GM12878 (cell line): Measurements from ENCODE around the gene TM4SF4. TPM values are rescaled to one million over a fixed set of nuclear protein-coding genes. Genes with fewer than 3 reads are reported as not detected.

Source experiments
- ATAC-seq: fragments of 200-7000 bp; cut with Tn5 transposase; 3 replicates; pipeline ENCODE4 v1.9.1; 2020; ENCODE audit warnings: mild to moderate bottlenecking, moderate library complexity
- Bru-seq: library from RNA; stranded (reverse); fragments of 400-500 nt; gene quantifications from one replicate; lab custom pipeline; 2021; lab: Mats Ljungman, UMichigan
- BruChase-seq, 2 experiments: library from RNA; stranded (reverse); fragments of 400-500 nt; gene quantifications; one replicate each; lab custom pipeline; 2021; lab: Mats Ljungman, UMichigan
- BruUV-seq: library from RNA; stranded (reverse); fragments of 400-500 nt; replicated peaks from 2 replicates; lab custom pipeline; 2021; lab: Mats Ljungman, UMichigan
- CTCF ChIA-PET: fragments of 300-600 bp; sonication (Branson Sonifier 250); formaldehyde crosslinking; extraction: SDS; loops from one replicate; lab custom pipeline; 2021; ENCODE audit warnings: inconsistent platforms; lab: Yijun Ruan, JAX
- POLR2A ChIA-PET: fragments of 350-600 bp; formaldehyde crosslinking; extraction: SDS; loops from one replicate; lab custom pipeline; 2021; ENCODE audit warnings: inconsistent platforms; lab: Charles Lee
- RAD21 ChIA-PET: fragments of 300-600 bp; sonication (Branson Sonifier 250); formaldehyde crosslinking; loops from one replicate; lab custom pipeline; 2023; ENCODE audit warnings: antibody characterized with exemption; ENCODE audit not compliant: unreplicated experiment; lab: Charles Lee
- SMC1A ChIA-PET: fragments of 300-600 bp; sonication (Branson Sonifier 250); formaldehyde crosslinking; loops from one replicate; lab custom pipeline; 2023; ENCODE audit not compliant: unreplicated experiment, uncharacterized antibody; lab: Charles Lee
- DNase-seq: peaks from one replicate; pipeline ENCODE4 v3.0.0-alpha.2; 2011; ENCODE audit warnings: low read depth, low spot score
- FAIRE-seq: peaks from 3 replicates; lab custom pipeline; 2011; peaks lifted over from hg19 to GRCh38; lab: Jason Lieb, UNC
- H2AFZ ChIP-seq: 2 replicates; pipeline ENCODE4 v1.6.0; 2011; ENCODE audit warnings: low read depth, low read length, control low read depth; ENCODE audit not compliant: control insufficient read depth
- H3K27ac ChIP-seq: 2 replicates; pipeline ENCODE4 v1.5.1; 2011; ENCODE audit warnings: control low read depth; ENCODE audit not compliant: control insufficient read depth, insufficient read depth
- H3K27me3 ChIP-seq, 2 experiments: replicated peaks in 1 of 2; 2 replicates each; pipeline versions ENCODE4 v1.6.0 to v1.6.1; 2011; ENCODE audit warnings: low read length in 1 of 2; ENCODE audit not compliant: control insufficient read depth in 2 of 2, insufficient read depth in 2 of 2
- H3K36me3 ChIP-seq, 2 experiments: 2 replicates each; pipeline ENCODE4 v1.5.1; 2011; ENCODE audit warnings: low read length in 1 of 2; ENCODE audit not compliant: control insufficient read depth in 2 of 2, insufficient read depth in 2 of 2
- H3K4me1 ChIP-seq: 2 replicates; pipeline ENCODE4 v1.6.1; 2011; ENCODE audit warnings: mild to moderate bottlenecking, low read length, moderate library complexity, mixed read lengths; ENCODE audit not compliant: control insufficient read depth, insufficient read depth
- H3K4me2 ChIP-seq: 2 replicates; pipeline ENCODE4 v1.6.0; 2011; ENCODE audit warnings: control low read depth; ENCODE audit not compliant: control insufficient read depth, insufficient read depth
- H3K4me3 ChIP-seq: fragments of 200-600 bp; sonication (generic); 2 replicates; pipeline ENCODE4 v1.5.1; 2016
- H3K79me2 ChIP-seq: 2 replicates; pipeline ENCODE4 v1.6.0; 2011; ENCODE audit warnings: low read length; ENCODE audit not compliant: control insufficient read depth, insufficient read depth
- H3K9ac ChIP-seq: 2 replicates; pipeline ENCODE4 v1.8.0; 2011; ENCODE audit warnings: low read length, control low read depth, mixed read lengths; ENCODE audit not compliant: control insufficient read depth, insufficient read depth
- H3K9me3 ChIP-seq: replicated peaks from 3 replicates; pipeline ENCODE4 v1.5.1; 2011; ENCODE audit warnings: mild to moderate bottlenecking, low read length; ENCODE audit not compliant: control insufficient read depth, insufficient read depth
- H4K20me1 ChIP-seq: 2 replicates; pipeline ENCODE4 v1.6.0; 2011; ENCODE audit not compliant: control insufficient read depth, insufficient read depth
- BCL3 ChIP-seq: IDR thresholded peaks from 2 replicates; pipeline ENCODE4 v1.6.1; 2011; ENCODE audit warnings: borderline replicate concordance, low read depth, mild to moderate bottlenecking, moderate library complexity, low read length; ENCODE audit not compliant: insufficient read depth, poor library complexity, severe bottlenecking
- CHD1 ChIP-seq: IDR thresholded peaks from 2 replicates; pipeline ENCODE4 v1.6.1; 2012; ENCODE audit warnings: low read depth, low read length, improper control_type of control experiment
- EGR1 ChIP-seq, 2 experiments: IDR thresholded peaks; 1 replicate in 1 of 2; 2 replicates in 1 of 2; pipeline ENCODE4 v1.6.1; 2011 to 2012; ENCODE audit warnings: low read depth in 2 of 2, low read length in 2 of 2, borderline replicate concordance in 1 of 2, mild to moderate bottlenecking in 1 of 2, moderate library complexity in 1 of 2
- ETV6 ChIP-seq, 2 experiments: fragments of 450-650 bp in 1 of 2; IDR thresholded peaks in 1 of 2; conservative IDR thresholded peaks in 1 of 2; 2 replicates each; pipeline ENCODE4 v1.6.1; 2014; ENCODE audit warnings: antibody characterized with exemption in 1 of 2, borderline replicate concordance in 1 of 2, low read depth in 1 of 2, mild to moderate bottlenecking in 1 of 2, moderate library complexity in 1 of 2
- EZH2 ChIP-seq: IDR thresholded peaks from 2 replicates; pipeline ENCODE4 v1.6.1; 2012; ENCODE audit warnings: low read depth, mild to moderate bottlenecking, control low read depth, inconsistent platforms, low read length, borderline replicate concordance; ENCODE audit not compliant: control insufficient read depth
- FOS ChIP-seq: IDR thresholded peaks from 3 replicates; pipeline ENCODE4 v1.6.1; 2011; ENCODE audit warnings: borderline replicate concordance; ENCODE audit not compliant: insufficient read length; ENCODE audit errors: extremely low read depth
- HDAC2 ChIP-seq: fragments of 200-600 bp; sonication (generic); IDR thresholded peaks from 2 replicates; pipeline ENCODE4 v1.6.1; 2017
- KLF5 ChIP-seq: fragments of 450-650 bp; IDR thresholded peaks from 2 replicates; pipeline ENCODE4 v1.6.1; 2014; ENCODE audit warnings: mild to moderate bottlenecking; ENCODE audit not compliant: partially characterized antibody
- MXI1 ChIP-seq: fragments of 150-350 bp; IDR thresholded peaks from 2 replicates; pipeline ENCODE4 v1.6.1; 2011; ENCODE audit warnings: low read depth, mild to moderate bottlenecking, inconsistent platforms, low read length, improper control_type of control experiment
- NFIC ChIP-seq: IDR thresholded peaks from 2 replicates; pipeline ENCODE4 v1.6.1; 2012; ENCODE audit warnings: low read depth, mild to moderate bottlenecking, inconsistent platforms, low read length, moderate library complexity
- NR2C1 ChIP-seq: fragments of 450-650 bp; IDR thresholded peaks from 2 replicates; pipeline ENCODE4 v1.6.1; 2017; ENCODE audit warnings: antibody characterized with exemption, mild to moderate bottlenecking, moderate library complexity
- NR2F1 ChIP-seq: fragments of 450-650 bp; conservative IDR thresholded peaks from 2 replicates; pipeline ENCODE4 v1.6.1; 2017; ENCODE audit warnings: mild to moderate bottlenecking
- POU2F2 ChIP-seq: IDR thresholded peaks from 3 replicates; pipeline ENCODE4 v1.6.1; 2011; ENCODE audit warnings: low read depth, mild to moderate bottlenecking, low read length, borderline replicate concordance
- RUNX3 ChIP-seq: IDR thresholded peaks from 2 replicates; pipeline ENCODE4 v1.6.1; 2012; ENCODE audit warnings: low read length, inconsistent platforms
- SIX5 ChIP-seq: IDR thresholded peaks from 2 replicates; pipeline ENCODE4 v1.6.1; 2011; ENCODE audit warnings: mild to moderate bottlenecking, low read depth, low read length, moderate library complexity; ENCODE audit not compliant: severe bottlenecking
- SMAD1 ChIP-seq: fragments of 450-650 bp; IDR thresholded peaks from 2 replicates; pipeline ENCODE4 v1.6.1; 2018; ENCODE audit warnings: mild to moderate bottlenecking, low read depth; ENCODE audit not compliant: partially characterized antibody
- SMARCA5 ChIP-seq: fragments of 450-650 bp; IDR thresholded peaks from 2 replicates; pipeline ENCODE4 v1.6.1; 2017; ENCODE audit warnings: mild to moderate bottlenecking
- SMC3 ChIP-seq: IDR thresholded peaks from 2 replicates; pipeline ENCODE4 v1.6.1; 2011; ENCODE audit warnings: low read length, improper control_type of control experiment, borderline replicate concordance
- WRNIP1 ChIP-seq: IDR thresholded peaks from 2 replicates; pipeline ENCODE4 v1.6.1; 2011; ENCODE audit warnings: low read depth, low read length, improper control_type of control experiment, borderline replicate concordance
- WGBS: methylation state at CpG from one replicate; pipeline ENCODE4 v1.1.6; 2016; ENCODE audit warnings: low lambda C conversion rate; ENCODE audit not compliant: insufficient replicate concordance, insufficient coverage; ENCODE audit errors: missing lambda C conversion rate; 5-methylcytosine and 5-hydroxymethylcytosine counted together
- in situ Hi-C: fragments of 300-500 bp; cut with MboI; formaldehyde crosslinking; loops from 9 replicates; pipeline ENCODE4 v1.14.3; 2018; ENCODE audit warnings: mixed read lengths
- intact Hi-C: fragments of 100-400 bp; cut with micrococcal nuclease; formaldehyde crosslinking; loops from one replicate; pipeline ENCODE4 v1.14.2; 2022; ENCODE audit not compliant: unreplicated experiment
- long read RNA-seq, 2 experiments: library from polyadenylated mRNA; unstranded; transcript quantifications; one replicate each; pipeline ENCODE4 v2.0.0, GENCODE V29; 2019 to 2020
- polyA minus RNA-seq, 3 experiments: library from RNA; depleted of rRNA, polyadenylated mRNA; stranded (reverse); fragments of >200 nt; gene quantifications; 2 replicates each; pipeline ENCODE4 v1.2.3, GENCODE V29; 2011
- polyA plus RNA-seq, 11 experiments: library from polyadenylated mRNA; depleted of rRNA in 4 of 11; unstranded in 6 of 11; stranded (reverse) in 5 of 11; fragments of >200 nt; fragmentation: Nextera tagmentation in 4 of 11; fragmentation: Illumina TruSeq in 1 of 11; extraction: Ambion mirVana in 4 of 11; extraction: Trizol in 1 of 11; gene quantifications; 1 replicate in 1 of 11; 2 replicates in 10 of 11; pipeline versions ENCODE4 v1.2.1 to v1.2.3, GENCODE V29; 2011 to 2016; ENCODE audit warnings: inconsistent platforms in 2 of 11, missing spikeins in 2 of 11, low read depth in 1 of 11
- total RNA-seq, 4 experiments: library from RNA; depleted of rRNA in 3 of 4; stranded (reverse); fragments of >200 nt in 3 of 4; fragmentation: Illumina TruSeq in 1 of 4; extraction: Trizol in 1 of 4; gene quantifications; 2 replicates each; pipeline versions ENCODE4 v1.2.1 to v1.2.3, GENCODE V29; 2013 to 2021

The TM4SF4 gene
- not detected in 2 replicates for total RNA-seq (2013; cell fraction: nucleolus; rRNA removed)
- total RNA-seq (2014; rRNA removed) (not detected in 2 replicates), total RNA-seq (2014; rRNA removed; fragmentation: Illumina TruSeq; extraction: Trizol) (not detected in 2 replicates), total RNA-seq (2021) (1.3 and 1.7 TPM in 2 replicates), polyA plus RNA-seq (2011; rRNA removed) (not detected in 2 replicates), polyA plus RNA-seq (2014; fragmentation: Illumina TruSeq; extraction: Trizol) (not detected in 2 replicates), polyA plus RNA-seq (2014; fragmentation: Nextera tagmentation; extraction: Ambion mirVana) (under 1 TPM in 1 of 2 experiments, not detected in 1; 0.06 TPM), polyA plus RNA-seq (2014; rRNA removed) (not detected in 2 replicates), polyA plus RNA-seq (2016; fragmentation: Nextera tagmentation; extraction: Ambion mirVana) (not detected), polyA minus RNA-seq (2011; rRNA and poly(A)+ RNA removed) (not detected in 2 replicates), Bru-seq, nascent RNA (percentile 6 among the genes with signal in this experiment), BruChase-seq, experiment 1, labeled RNA remaining after a 6-hour chase (percentile 4 among the genes with signal in this experiment), BruChase-seq, experiment 2, labeled RNA remaining after a 2-hour chase (not detected)
- polyA plus RNA-seq (2011; ENCODE audit: low read depth) = not detected
- polyA plus RNA-seq (2011; cell fraction: cytosol; rRNA removed) = not detected in 2 replicates
- polyA plus RNA-seq (2011; cell fraction: nucleus; rRNA removed) = not detected in 2 replicates
- not detected in 2 replicates for polyA plus RNA-seq (2012)
- not detected in 2 replicates for polyA minus RNA-seq (2011; cell fraction: cytosol; rRNA and poly(A)+ RNA removed)
- not detected in 2 replicates for polyA minus RNA-seq (2011; cell fraction: nucleus; rRNA and poly(A)+ RNA removed)
- long read RNA-seq, experiment 1 = 0 reads
- long read RNA-seq, experiment 2 = 0 reads

- intact Hi-C loops (no loop called here), in situ Hi-C loops (no loop called here)
- H4K20me1 ChIP-seq = no peaks in the 10 kb centered on the region
- H3K9me3 ChIP-seq = no peaks in the 10 kb centered on the region
- WGBS = 45% methylated on average over 5 of the region's 5 CpGs
- RAD21 ChIA-PET = interaction anchor here (1.6 to 1.7 kb wide), 2 partner anchors 32 to 57 kb away, joined by 3 to 4 read pairs; no protein-coding TSS in a partner anchor
- FAIRE-seq = no peak
- no peaks in the 10 kb centered on the region for H3K79me2 ChIP-seq
- H3K4me3 ChIP-seq = no peak within 1 kb of the TSS
- H3K36me3 ChIP-seq = no peaks in the 10 kb centered on the region
- no peak within 1 kb of the TSS for H3K4me2 ChIP-seq
- POLR2A ChIA-PET = no interaction called here
- ATAC-seq = no peak
- no peak within 1 kb of the TSS for H2AFZ ChIP-seq
- H3K27ac ChIP-seq = no peak within 1 kb of the TSS
- SMC1A ChIA-PET = interaction anchor here (0.7 to 1.7 kb wide), 4 partner anchors 9 to 72 kb away, joined by 3 to 4 read pairs (median 4); no protein-coding TSS in a partner anchor
- no TSS peak for BruUV-seq
- no peak for DNase-seq
- CTCF ChIA-PET = interaction anchor here (0.6 to 3.4 kb wide), 4 partner anchors 15 to 206 kb away, joined by 3 to 14 read pairs (median 4); no protein-coding TSS in a partner anchor
- H3K4me1 ChIP-seq = no peaks in the 10 kb centered on the region
- TF ChIP-seq EGR1 (IDR thresholded peaks at IDR 0.05; ENCODE audit: borderline replicate concordance in 1 of 2, low read depth in 2 of 2, low read length in 2 of 2) = no peak
- no peak for TF ChIP-seq RUNX3
- no peak for TF ChIP-seq FOS
- TF ChIP-seq NR2C1 = no peak
- no peak for TF ChIP-seq SIX5
- no peak for TF ChIP-seq SMC3
- TF ChIP-seq EZH2 = no peak
- no peak for TF ChIP-seq SMAD1
- no peak for TF ChIP-seq HDAC2
- TF ChIP-seq ETV6 (conservative IDR thresholded peaks at IDR 0.05 in 1 of 2, IDR thresholded peaks at IDR 0.05 in 1 of 2; ENCODE audit: borderline replicate concordance in 1 of 2, low read depth in 1 of 2) = no peak
- no peak for TF ChIP-seq NR2F1
- TF ChIP-seq MXI1 = no peak
- no peak for TF ChIP-seq NFIC
- TF ChIP-seq POU2F2 = no peak
- no peak for TF ChIP-seq WRNIP1
- no peak for TF ChIP-seq SMARCA5
- no peak for TF ChIP-seq KLF5
- TF ChIP-seq BCL3 = no peak
- no peak for TF ChIP-seq CHD1
- H3K9ac ChIP-seq = no peak within 1 kb of the TSS
- no peaks in the 10 kb centered on the region for H3K27me3 ChIP-seq
Measured at GRCh38 chr3:149474250-149474817, at the start of gene TM4SF4. Gene TM4SF4 (plus strand): TSS chr3:149474697. CDS start chr3:149474878, 181 bp downstream.
